GM18511 (cell line): Measurements from ENCODE around the gene ERBB4.

ENCODE experiments used
- ATAC-seq: cut with Tn5 transposase; IDR thresholded peaks from one replicate; pipeline ENCODE4 v1.9.1; 2021; ENCODE audit warnings: mild to moderate bottlenecking, moderate library complexity; ENCODE audit not compliant: unreplicated experiment

Gene ERBB4

DNA sequence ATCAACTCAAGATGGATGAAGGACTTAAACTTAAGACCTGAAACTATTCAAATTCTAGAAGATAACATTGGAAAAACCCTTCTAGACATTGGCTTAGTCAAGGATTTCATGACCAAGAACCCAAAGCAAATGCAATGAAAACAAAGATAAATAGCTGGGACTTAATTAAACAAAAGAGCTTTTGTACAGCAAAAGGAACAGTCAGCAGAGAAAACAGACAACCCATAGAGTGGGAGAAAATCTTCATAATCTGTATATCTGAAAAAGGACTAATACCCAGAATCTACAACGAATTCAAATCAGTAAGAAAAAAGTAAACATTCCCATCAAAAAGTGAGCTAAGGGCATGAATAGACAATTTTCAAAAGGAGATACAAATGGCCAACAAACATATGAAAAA lies 171.2 kb downstream of the ERBB4 start:
- no peak for ATAC-seq

DNA sequence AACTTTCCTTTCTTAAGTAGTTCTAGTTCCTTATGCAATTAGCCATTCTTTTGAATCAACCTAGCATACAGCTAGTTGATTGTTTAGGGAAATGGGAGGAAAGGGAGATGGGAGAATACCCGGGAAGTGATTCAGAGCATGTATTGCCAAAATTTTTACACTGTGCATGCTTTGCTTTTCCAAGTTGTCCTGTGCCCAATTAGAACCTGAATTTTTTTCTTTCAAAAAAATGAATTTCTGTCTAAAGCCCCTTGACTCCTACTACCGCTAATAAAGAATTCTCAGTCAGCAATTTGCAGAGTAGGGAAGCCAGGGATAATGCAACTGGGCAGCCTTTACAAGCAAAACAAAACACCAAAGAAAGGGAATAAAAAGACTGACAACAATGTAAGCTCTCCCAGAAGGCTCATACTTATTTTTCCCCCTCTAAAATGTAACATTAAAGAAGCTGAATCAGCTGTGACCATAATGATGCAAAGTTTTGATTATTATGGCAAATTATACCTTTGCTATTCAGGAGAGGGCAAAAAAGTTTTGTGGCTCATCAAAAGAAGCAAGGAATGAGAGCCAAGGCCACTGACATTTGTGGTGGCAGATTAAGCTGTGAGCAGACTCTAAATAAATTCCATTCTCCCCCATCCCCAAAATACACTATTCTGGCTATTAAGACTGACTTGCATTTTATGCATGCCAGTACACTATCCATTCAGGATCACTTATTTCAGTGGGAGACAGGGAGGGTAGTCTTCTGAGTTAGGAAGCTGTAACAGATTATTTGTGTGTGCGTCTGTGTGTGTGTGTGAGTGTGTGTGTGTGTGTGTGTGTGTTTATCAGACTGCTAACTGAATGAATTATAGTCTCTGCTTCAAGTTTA lies 174.3 kb downstream of the ERBB4 start:
- ATAC-seq: no peak

DNA sequence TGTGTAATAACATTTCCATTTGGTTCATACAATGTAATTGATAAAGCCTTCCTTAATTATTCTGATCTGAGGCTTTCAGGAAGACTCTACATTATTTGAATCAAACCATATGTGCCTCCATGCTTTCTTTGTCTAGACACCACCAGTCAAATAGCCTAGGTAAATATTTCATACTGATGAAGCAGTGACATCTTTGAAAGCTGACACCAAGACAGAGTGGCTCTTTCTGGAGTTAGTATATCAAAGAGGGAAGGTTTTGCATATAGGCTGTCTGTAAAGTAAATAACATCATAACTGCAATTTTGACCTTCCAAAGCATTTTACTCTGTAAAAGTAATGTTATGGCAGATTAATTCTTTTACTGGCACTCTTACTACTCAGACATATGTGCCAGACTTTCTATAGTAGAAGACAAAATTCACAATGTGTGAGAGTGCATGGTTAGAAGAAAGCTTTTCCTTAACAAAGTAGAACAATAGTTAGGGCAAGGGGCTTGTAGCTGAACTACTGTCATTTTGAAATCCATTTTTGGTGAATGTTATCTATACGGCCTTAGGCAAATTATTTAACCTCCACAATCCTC lies 177.3 kb downstream of the ERBB4 start:
- no peak for ATAC-seq

- ATAC-seq: no peak
These were observed 178.5 kb downstream of the ERBB4 start for GRCh38 chr2:212360068-212360460.

- no peak for ATAC-seq
These were observed 179.1 kb downstream of the ERBB4 start for GRCh38 chr2:212359425-212360067.

DNA sequence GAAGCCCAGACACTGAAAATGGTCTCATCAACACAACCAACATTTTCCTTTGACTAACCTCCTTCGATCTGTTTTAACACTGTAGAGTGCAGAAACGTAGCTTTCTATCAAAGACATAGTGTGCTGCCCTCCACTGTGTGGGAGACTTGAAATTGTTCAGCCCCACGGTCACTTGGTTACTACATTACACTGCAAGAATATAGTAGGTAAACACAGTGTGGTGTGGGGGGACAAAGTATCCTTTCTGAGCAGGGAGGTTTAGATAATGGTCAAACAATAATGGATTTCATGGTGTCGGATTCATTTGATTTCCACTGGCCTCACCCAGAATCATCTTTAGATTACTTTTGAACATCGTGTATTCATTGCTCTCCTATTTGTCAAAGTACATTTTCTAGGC lies 181.0 kb downstream of the ERBB4 start:
- no peak for ATAC-seq

GRCh38 chr2:212354382-212354781 lies 184.2 kb downstream of the ERBB4 start:
- no peak for ATAC-seq

DNA sequence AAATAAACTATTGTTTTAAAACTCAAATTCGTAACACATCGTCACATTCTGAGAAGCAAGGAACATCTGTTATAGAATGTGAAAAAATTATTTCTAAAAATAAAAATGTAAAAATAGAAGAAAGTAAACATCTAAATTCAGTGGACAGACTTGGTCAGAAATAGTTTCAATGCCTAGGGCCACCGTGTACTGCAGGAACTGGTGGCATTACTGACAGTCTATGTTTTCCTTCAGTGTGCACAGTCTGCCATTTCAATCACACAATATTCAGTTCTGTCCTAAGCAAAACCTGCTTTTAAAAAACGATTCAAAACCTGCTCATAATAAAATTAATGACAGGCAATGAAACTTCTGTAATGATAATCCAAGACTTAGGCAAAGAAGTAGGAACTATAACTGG lies 190.1 kb downstream of the ERBB4 start:
- ATAC-seq: no peak

DNA sequence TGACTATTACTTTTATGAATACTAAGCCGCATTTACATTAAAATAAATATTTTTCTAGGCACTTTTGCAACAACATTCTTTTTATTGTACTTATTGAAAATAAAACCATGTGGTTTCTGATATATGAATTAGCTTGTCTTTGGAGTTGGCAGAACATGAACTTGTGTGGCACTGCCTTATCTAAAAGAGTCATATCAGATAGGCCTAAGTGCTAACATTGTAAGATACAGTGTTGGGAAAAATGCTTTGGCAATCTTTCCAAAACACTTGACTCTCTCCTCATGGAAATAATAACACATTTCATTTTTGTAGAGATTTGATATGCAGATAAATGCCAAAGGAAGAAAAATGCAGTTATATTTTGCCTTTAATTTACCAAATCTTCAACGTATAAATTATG lies 191.7 kb downstream of the ERBB4 start:
- ATAC-seq: no peak

DNA sequence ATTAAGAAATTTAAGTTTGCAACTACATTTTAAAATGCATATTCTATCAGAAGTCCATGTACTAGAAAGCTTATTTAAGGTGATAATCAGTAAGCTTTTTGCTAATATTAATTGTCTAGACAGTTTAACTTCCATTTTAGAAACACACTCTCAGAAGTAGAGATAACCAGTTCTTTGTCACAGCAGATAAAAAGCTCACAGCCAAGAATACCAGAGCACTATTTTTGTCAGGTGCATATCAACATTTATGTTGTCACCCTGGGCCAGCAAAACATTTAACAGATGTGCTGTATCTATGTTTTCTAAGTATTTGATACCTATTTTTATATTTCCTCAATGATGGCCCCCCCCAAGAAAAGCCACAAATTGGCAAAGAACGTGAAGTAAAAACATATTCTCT lies 192.6 kb downstream of the ERBB4 start:
- ATAC-seq: no peak

DNA sequence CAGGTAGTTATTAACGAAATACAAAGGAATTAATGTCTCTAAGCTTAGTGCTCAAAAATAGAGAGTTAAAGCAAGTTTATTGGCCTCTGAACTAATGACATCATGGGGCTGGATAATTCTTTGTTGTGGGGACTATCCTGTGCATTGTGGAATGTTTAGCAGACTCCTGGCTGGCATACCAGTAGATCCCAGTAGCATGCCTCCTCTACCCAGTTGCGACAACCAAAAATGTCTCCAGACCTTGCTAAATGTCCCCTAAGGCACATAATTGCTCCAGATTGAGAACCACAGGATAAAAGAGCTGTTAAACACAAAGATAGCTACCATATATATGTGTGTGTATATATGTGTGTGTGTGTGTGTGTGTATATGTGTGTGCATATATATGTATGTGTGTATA lies 194.5 kb downstream of the ERBB4 start:
- no peak for ATAC-seq

- no peak for ATAC-seq
These were observed 195.4 kb downstream of the ERBB4 start for GRCh38 chr2:212343167-212343566.

- ATAC-seq: no peak
These were observed 200.9 kb downstream of the ERBB4 start for GRCh38 chr2:212337486-212338343.

GRCh38 chr2:212337036-212337435 lies 201.6 kb downstream of the ERBB4 start:
- ATAC-seq: no peak

DNA sequence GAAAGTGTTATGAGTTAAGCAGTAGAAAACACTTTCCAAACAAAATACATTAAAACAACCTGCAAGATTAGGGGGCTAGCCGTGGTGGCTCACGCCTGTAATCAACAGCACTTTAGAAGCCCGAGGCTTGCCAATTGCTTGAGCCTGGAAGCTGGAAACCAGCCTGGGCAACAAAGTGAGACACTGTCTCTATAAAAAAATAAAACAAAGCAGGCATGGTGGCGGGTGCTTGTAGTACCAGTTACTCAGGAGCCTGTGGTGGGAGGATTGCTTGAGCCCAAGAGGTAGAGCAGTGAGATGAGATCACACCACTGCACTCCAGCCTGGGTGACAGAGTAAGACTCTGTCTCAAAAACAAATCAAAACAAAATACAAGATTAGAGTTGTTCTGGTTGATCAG lies 208.3 kb downstream of the ERBB4 start:
- no peak for ATAC-seq

DNA sequence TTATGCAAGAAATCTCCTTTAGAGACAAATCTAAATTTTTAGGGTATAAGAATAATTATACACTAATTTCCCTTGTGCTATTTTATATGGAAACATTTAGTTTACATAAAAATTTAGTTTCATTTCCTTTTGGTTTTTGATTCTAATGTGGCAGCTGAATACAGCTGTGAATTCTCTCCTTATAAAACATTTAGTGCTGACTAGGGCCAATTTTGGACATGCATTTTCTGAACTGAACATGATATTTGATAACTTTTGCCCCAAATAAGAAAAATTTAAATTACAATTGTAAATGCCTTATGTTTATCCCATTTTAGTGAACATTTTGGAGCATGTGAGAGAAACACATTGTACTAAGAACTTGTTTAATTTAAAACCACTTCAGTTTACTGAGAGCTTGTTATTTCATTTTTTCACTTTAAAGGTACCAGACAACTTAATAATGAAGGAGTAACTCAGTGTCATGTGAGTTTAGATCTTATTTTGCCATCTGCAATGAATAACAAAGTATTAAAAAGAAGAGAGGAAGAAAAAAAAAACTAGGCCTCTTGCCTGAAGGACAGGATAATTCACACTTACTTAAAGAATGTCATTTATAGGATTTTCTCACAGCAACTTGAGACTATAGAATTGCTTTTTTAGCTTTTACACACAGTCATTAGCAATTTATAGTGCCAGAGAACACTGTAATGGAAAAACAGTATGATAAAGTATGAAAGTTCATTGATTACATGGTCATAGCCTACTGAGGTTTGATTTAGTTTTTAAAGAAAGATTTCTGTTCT lies 209.7 kb downstream of the ERBB4 start:
- ATAC-seq: no peak

DNA sequence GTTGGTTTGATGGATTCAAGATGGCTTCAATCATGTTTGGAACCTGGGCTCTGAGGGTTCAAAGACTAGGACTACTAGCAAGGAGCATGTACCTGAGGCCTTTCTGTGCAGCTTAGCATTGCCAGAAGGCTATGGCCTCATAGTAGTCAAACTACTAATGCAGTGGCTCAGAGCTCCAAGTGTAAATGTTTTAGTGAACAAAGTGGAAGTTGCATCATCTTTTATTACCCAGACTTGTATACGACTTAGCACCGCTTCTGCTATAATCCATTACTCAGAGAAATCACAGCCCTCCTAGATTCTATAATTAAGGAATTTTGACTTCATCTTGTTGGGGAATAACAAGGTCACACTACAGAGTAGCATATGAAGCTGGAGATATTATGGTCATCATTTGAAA lies 210.5 kb downstream of the ERBB4 start:
- no peak for ATAC-seq

- no peak for ATAC-seq
These were observed 211.3 kb downstream of the ERBB4 start for GRCh38 chr2:212327171-212327809.

- ATAC-seq: no peak
These were observed 220.0 kb downstream of the ERBB4 start for GRCh38 chr2:212318636-212319035.

GRCh38 chr2:212314680-212315079 lies 223.9 kb downstream of the ERBB4 start:
- ATAC-seq: no peak
